Jurkat, Clone E6-1 (cell line): ENCODE measurements around the gene XPO6.
"Not testable (repeated sequence)": the region's sequence is repeated elsewhere in the genome, so short reads cannot be mapped to it uniquely, and the experiment has no call there.

Source experiments
- DNase-seq: peaks from one replicate; pipeline ENCODE4 v3.0.0-alpha.2; 2011; ENCODE audit warnings: low read depth, low spot score
- H3K4me3 ChIP-seq: 2 replicates; pipeline ENCODE4 v1.5.1; 2011; ENCODE audit warnings: mild to moderate bottlenecking, low read length, control low read depth, moderate library complexity

The XPO6 gene

DNA sequence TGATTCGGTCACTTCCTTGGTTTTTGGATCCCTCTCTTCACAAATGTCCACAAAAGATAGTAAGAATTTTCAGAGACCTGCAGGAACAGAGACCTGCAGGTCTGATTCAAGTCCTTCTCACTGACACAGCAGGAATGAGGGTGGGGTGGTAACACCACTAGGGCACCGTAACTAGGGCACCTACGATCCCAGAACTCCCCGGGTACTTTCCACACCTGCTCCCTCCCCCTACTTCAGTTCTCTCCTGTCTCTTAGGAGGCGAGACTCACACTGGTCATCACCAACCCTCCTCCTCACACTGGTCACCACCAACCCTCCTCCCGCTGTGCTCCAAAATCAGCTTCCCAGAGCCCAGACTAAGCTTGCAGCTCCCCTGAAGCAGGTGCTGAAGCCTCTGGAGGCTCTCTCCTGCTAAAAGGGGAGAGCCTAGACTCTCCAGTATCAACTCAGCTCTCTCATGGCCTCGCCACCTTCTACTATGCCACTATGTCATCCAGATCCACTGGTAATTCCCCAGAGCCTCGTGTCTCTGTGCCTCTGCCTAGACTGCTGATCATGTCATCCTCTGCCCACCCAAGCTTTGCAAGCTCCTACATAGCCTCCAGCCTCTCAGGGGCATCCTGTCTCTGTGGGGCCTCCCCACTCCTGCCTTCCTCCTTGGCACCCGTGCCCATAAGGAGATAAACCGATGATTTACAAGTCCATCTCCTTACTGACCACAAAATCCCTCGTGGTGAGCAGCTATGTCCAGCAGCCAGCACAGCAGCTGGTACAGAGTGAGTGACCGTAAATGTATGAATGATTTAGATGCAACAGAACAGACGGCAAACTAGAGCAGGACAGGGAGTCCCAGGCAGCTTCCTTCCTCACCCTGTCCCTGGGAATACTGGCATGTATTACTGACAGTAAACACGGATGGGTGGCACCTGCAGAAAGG is 84.8 kb downstream of the XPO6 start:
- no peak for DNase-seq
- H3K4me3 ChIP-seq: no peak overlapping the region

DNA sequence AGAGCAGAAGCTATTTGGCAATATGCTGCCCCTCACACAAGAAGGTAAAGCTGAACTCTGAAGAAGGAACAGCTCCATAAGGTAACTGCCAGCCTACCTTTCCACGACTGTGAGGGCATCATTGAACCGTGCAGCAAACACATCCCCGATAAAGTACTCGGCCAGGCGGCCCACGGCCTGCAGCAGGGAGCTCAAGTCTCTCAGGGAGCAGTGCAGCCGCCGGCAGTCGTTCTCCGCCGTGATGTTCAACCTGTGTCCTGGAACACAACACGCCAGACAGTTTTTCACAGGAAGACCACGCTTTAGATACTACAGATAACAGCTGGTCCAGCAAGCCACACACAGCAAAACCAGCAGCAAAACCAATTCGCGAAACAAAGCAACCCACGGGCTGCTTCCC is 86.2 kb downstream of the XPO6 start:
- H3K4me3 ChIP-seq: no peak overlapping the region
- DNase-seq: no peak

DNA sequence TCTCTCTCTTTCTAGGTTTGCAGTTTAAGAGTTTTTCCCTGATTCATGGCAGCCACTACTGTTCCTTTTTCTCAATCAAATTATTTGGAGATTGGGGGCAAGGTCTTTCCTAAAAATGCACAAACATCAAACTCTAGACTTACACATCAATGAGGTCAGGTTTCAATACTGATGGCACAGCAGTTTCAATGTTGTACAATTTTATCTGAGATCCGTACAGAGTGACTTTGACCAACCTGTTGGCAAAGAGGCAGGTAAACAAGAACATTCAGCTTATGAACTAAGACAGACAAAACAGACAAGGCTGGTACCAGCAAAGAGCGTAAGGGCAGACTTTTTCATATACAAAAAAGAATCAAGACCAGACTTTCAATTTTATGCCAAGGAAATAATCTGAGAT is 90.2 kb downstream of the XPO6 start:
- H3K4me3 ChIP-seq: no peak overlapping the region
- no peak for DNase-seq

DNA sequence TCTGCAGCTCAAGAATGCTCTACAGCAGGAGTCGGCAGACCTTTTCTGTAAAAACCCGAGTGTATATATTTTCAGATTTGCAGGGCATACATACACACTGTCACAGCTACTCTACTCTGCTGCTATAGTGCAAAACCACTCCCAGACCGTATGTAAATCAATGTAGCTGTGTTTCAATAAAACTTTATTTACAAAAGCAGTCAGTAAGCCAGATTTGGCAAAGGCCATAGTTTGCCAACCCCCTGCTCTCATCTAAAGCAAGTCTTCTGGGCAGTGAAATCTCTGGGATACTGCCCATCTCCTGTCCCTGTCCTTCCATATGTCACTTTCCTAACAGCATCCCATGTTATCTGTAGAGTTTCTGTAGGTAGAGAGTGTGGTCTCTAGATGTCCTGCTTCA is 91.0 kb downstream of the XPO6 start:
- DNase-seq: no peak
- no peak overlapping the region for H3K4me3 ChIP-seq

DNA sequence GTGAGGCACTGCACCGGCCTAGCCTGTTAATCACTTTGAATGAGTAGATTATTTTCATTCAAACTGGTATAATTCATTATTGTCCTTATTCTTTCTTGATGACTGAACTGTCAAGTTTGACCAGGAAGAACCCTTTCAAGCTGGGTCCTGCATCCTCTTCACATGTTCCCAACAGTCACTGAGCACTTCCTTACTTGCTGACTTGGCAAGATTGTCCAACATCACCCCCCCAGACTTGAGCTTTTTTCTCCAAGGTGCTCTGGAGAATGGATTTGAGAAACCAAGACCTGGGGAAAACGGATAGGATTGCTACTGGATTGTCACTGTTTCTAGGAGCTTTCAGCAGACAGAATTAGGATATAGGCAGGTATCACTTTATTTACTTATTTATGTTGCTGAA is 93.1 kb downstream of the XPO6 start:
- no peak for DNase-seq
- H3K4me3 ChIP-seq: no peak overlapping the region

DNA sequence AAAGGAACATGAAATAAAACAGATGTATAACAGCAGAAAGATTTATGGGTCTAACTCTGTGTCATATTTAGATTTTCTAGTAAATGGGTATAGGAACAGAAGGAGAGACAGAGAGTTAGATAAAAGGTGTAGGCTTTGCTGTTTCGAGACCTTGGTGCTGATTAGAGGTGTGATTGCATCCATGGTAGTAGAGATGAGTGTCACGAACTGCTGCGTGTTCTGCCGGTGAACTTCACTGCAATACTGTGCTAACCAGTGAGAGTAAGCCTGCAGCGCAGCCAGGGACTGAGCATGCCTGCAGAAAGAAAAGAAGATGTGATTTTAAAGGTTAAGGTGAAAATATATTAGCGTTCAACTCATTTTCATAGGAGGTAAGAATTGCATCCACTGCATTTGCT is 94.6 kb downstream of the XPO6 start:
- no peak for DNase-seq
- H3K4me3 ChIP-seq: no peak overlapping the region

DNA sequence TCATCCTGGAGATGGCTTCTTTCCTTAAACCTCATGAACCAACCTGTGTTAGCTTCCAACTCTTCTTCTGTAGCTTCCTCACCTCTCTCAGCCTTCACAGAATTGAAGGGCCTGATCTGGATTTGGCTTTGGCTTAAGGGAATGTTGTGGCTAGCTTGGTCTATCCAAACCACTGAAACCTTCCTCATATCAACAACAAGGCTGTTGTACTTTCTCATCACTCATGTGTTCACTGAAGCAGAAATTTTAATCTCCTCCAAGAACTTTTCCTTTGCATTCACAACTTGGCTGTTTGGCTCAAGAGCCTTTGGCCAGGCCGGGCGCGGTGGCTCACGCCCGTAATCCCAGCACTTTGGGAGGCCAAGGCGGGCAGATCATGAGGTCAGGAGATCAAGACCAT is 95.9 kb downstream of the XPO6 start:
- H3K4me3 ChIP-seq, DNase-seq: not testable (repeated sequence)

DNA sequence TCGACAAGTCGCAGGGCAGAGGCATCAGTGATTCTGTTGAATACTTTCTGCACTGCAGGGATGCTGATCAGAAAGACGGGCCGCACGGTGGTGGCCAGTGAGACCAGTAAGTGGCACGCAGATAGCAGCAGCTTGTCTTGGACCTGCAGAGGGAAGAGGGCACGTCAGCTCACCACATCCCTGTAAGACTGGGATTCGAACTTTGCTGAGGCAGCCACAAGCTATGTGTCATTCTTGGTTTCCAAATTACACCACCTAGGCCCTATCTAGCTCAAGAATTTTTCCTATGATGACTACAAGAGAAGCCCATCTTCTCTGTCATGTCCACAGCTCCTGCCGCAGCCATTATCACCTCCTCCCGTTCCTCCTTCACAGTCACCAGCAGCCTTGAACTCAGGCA is 98.9 kb downstream of the XPO6 start:
- no peak for DNase-seq
- no peak overlapping the region for H3K4me3 ChIP-seq

DNA sequence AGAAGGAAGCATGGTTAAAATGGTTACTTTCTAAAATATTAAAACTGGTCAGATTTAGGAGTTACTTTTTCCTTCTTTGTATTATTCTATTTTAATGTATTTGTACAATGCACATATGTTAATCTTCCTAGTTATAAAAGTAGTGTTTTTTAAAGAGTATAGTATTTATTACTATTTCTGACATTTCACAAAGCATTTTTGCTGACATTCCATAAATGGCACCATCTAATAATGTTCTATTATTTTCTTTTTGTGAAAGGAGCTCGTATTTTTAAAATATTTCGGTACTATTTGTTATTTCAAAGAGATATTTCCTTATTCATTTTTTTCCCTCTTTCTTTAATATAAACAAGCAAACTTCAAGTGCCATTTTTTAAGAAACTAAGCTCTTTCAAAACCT is 100.8 kb downstream of the XPO6 start:
- H3K4me3 ChIP-seq: no peak overlapping the region
- no peak for DNase-seq

DNA sequence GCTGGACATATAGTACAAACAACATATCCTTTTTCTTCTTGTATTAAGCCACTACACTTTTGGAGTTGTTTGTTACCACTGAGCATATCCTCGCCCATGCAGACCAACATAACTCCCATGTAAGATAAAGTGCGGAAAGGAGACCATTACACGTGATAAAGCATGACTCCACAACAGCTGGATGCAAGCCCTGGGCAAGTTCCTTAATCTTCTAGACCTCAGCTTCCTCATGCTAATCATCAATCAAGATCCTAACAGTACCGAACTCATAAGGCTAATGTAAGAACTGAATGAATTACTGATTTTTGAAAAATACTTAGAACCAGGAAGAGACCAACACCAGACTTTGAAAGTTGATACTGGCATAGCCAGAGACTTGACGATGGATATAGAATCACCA is 101.3 kb downstream of the XPO6 start:
- DNase-seq: no peak
- H3K4me3 ChIP-seq: no peak overlapping the region

DNA sequence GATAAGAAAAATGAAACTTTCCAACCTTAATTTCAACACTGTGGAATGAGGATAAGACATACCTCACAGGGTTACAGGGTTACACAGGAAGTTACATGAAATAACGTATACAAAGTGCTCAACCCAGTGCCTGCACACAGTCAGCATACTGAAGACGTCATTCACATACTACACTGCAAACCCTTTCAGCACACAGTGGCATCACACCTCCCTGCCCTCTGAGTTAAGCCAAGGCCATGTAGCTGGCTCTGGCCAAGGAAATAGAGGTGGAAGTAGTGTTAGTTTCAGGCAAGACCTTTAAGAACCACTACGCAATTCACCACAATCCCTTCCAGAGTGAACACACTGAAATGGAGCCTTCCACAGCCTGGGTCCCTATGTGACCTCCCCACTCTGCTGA is 101.7 kb downstream of the XPO6 start:
- DNase-seq: no peak
- no peak overlapping the region for H3K4me3 ChIP-seq

DNA sequence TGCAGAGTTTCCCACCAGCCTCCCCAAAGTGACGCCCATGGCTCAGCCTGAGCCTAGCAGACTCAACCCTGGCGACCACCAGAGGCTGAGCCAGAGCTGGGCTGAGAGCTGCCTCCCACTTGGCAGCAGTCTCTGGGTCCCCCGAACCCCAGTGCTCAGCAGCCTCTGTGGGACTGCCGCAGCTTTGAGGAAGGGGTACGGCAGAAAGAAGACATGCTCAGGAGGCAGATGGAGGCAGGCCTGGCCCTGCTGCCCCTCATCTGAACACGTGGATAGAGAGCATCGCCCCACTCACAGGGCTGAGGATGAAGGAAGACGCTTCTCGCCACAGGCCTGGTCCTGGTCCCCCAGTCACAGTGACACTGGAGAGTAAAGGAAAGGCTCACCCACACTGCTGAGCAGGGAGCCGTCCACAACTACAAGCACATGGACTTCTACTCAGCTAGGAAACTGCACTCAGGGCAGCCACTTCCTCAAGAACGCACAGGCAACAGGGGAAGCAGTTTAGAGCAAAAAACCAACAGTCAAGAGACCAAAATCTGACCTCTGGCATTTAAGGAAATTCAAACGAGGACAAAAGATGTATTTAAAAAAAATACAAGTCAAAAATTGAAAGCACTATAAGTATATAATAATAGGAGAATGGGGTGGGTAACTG is 103.0 kb downstream of the XPO6 start:
- H3K4me3 ChIP-seq: no peak overlapping the region
- DNase-seq: no peak

DNA sequence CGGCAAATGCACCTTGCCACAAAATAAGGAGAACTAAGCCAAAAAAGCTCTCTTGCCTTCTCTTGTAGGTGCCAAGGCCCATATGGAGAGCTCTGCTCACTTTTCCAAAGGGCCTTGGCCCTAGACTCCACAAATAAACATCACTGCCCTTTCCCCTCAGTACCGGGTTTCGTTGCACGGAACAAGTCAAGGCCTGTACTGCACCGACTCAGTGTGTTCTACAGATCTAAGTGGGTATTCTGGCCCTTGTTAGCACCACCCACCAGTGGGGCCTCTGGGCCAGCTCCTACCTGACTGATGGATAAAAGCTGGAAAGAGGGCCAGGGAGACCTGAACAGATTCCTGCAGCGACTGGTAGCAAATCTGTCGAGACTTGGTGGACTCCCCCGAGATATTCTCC is 104.5 kb downstream of the XPO6 start:
- DNase-seq: no peak
- no peak overlapping the region for H3K4me3 ChIP-seq

DNA sequence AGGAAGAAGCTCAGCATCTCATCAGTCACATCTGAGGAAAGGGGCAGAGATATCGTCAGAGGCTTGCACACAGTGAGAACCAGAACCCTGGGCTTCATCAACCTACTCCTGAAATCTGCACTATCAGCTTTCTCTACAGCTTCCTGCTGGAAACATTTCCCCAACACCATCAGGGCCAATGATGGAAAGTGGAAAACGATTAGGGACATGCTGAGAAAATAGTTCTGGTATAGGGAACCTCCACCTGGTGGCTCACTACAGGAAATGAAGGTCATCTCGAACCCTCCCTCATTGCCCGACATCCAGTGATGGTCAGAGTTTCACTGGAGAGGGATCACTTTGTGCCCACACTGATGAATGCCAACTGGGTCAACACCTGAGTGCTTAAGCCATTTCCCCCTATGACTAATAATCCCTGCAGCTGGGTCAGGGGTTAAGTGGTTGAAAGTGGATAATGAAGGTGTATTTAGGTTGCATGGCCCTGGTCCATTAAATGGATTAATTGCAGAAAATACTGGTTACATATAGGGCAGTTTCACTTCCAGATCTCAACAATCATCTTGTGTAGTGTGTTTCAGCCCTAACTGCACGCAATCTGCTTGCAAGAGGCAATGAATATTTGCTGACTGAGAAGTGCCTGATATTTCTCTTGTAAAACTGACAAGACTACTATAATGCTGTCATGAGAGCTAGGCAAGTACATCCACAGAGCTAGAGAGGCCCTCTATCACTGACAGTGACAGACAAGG is 105.1 kb downstream of the XPO6 start:
- H3K4me3 ChIP-seq: no peak overlapping the region
- DNase-seq: no peak

DNA sequence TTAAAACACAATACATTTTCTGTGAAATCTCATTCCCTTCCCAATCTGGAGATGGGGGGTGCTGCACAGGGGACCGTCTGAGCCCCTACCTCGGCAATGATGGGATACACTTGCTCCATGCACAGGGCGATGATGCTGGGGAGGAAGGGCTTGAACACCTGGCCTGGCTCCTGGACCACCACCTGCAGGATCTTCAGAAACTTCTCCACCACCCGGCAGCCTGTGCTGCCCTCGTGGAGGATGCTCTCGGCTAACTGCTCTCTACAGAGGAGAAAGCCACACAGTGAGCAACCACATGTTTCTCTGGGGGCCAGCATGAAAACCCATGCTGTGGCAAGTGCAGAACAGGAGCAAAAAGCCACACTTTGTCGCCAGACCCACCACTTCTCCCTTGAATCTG is 105.8 kb downstream of the XPO6 start:
- no peak overlapping the region for H3K4me3 ChIP-seq
- DNase-seq: no peak

DNA sequence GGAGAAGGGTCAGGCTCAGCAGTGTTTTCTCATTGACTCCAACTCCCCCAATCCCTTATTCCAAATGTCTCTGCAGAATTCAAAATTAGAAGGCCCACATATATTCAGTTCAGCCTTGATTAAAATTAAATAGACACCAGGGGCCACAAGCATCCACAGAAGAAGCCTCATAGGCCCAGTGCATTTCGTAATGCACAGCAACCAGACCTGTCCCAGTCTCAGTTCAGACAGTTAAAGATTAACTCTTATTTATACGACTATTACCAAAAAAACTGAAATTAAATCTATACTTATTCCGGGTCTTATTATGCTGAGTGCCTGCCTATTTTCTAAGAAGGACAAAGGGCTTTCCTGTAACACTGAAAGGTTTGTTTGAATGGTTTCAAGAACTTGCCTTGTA is 106.5 kb downstream of the XPO6 start:
- DNase-seq: no peak
- H3K4me3 ChIP-seq: no peak overlapping the region

DNA sequence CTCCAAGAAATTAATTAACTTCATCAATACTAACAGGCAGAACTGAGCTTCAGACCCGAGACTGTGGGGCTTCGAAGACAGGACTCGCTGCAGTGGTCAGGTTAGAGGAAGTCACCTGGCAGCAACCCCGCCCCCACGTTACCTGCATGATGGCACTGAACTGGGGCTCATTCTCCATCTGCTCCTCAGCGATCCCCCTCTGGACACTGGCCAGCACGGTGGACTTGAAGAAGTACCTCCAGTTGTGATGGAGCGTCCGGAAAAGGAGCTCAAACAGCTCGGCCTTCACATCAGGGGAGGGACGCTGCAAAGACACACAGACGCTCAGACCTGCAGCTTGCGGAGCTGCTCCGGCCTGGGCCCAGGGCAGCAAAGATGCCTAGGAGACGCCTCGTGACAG is 107.4 kb downstream of the XPO6 start:
- H3K4me3 ChIP-seq: no peak overlapping the region
- DNase-seq: no peak

DNA sequence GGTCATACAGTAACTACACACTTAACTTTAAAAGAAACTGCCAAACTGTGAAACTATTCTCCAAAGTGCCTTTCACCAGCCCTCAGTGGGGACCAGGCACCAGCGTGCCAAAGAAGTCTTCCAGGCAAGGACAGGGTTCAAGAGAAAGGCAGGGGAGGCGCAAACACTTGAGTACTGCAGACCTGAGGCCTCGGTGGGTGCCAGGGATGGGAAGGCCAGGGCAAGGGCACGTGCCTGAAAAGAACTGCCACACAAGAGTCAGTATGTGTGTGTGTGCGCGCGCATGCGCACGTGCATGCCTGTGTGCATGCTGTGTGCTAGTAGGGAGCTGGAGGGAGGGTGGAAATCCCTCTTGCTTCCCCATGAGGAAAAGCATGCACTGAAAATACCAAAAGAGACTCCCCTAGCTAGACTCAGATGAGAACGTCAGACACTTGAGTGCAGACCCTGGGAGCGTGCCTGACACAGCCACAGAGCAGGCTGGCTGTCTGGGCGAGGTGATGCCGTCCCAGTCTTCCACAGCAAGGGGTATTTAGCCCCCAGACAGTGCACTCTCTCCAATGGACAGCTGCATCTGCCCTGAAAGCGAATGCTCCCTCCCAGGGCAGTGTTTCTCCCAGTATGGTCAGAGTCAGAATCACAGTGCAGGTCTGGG is 108.1 kb downstream of the XPO6 start:
- DNase-seq: no peak
- no peak overlapping the region for H3K4me3 ChIP-seq

DNA sequence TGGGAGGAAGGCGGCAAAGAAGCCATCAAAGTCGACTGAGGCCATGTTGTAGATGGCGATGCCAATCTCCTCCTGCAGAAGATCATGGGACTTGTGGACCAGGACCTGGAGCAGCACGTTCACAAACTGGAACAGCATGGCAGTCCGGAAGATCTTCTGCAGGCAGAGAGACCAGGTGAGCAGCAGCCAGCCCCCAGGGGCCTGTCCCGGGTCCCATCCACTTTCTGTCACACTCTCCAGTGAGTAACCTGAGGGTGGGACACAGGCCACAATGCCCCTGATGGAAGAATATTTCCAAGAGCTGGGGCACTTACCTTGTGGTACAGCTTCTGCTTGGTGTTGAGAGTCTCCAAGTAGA is 110.3 kb downstream of the XPO6 start:
- DNase-seq: no peak
- no peak overlapping the region for H3K4me3 ChIP-seq
